GM21825 (cell line): ENCODE measurements around the gene PLAAT1.

Experiments
- ATAC-seq: cut with Tn5 transposase; IDR thresholded peaks from one replicate; pipeline ENCODE4 v1.9.1; 2021; ENCODE audit warnings: mild to moderate bottlenecking, moderate library complexity; ENCODE audit not compliant: unreplicated experiment

PLAAT1 gene

GRCh38 chr3:193240850-193241706 lies at the start of gene PLAAT1:
Gene PLAAT1, plus strand, starts transcription at chr3:193241222. Its CDS starts 14,429 bp downstream, at chr3:193255651.
- no peak for ATAC-seq

GRCh38 chr3:193194371-193194770 lies 46.7 kb upstream of the PLAAT1 start:
- ATAC-seq, result no peak

GRCh38 chr3:193196746-193197145 lies 44.3 kb upstream of the PLAAT1 start:
- no peak for ATAC-seq

GRCh38 chr3:193207290-193208273 lies 33.4 kb upstream of the PLAAT1 start:
- ATAC-seq, result no peak

GRCh38 chr3:193210618-193211017 lies 30.4 kb upstream of the PLAAT1 start:
- ATAC-seq, result no peak

- ATAC-seq, result no peak
These were observed 29.8 kb upstream of the PLAAT1 start for GRCh38 chr3:193211173-193211572.

GRCh38 chr3:193211984-193212383 lies 29.0 kb upstream of the PLAAT1 start:
- ATAC-seq, result no peak

GRCh38 chr3:193212844-193213243 lies 28.2 kb upstream of the PLAAT1 start:
- no peak for ATAC-seq

GRCh38 chr3:193214445-193214844 lies 26.6 kb upstream of the PLAAT1 start:
- no peak for ATAC-seq

- no peak for ATAC-seq
These were observed 15.5 kb upstream of the PLAAT1 start for GRCh38 chr3:193225302-193226125.

GRCh38 chr3:193228206-193228605 lies 12.8 kb upstream of the PLAAT1 start:
- no peak for ATAC-seq

- no peak for ATAC-seq
These were observed 11.1 kb upstream of the PLAAT1 start for GRCh38 chr3:193229851-193230420.

- ATAC-seq, result no peak
These were observed 10.4 kb upstream of the PLAAT1 start for GRCh38 chr3:193230610-193231009.

GRCh38 chr3:193231201-193231600 lies 9.8 kb upstream of the PLAAT1 start:
- no peak for ATAC-seq

GRCh38 chr3:193236599-193236998 lies 4.4 kb upstream of the PLAAT1 start:
- ATAC-seq, result no peak

GRCh38 chr3:193237030-193237429 lies 4.0 kb upstream of the PLAAT1 start:
- no peak for ATAC-seq

- ATAC-seq, result no peak
These were observed 579 bp upstream of the PLAAT1 start for GRCh38 chr3:193240436-193240849.

GRCh38 chr3:193241716-193242115 lies 694 bp downstream of the PLAAT1 start:
- no peak for ATAC-seq

- no peak for ATAC-seq
These were observed 2.5 kb downstream of the PLAAT1 start for GRCh38 chr3:193243571-193243970.

GRCh38 chr3:193248848-193249468 lies 7.9 kb downstream of the PLAAT1 start:
- no peak for ATAC-seq
